AG04450 (cell line): ENCODE measurements around the gene PHIP. TPM values are rescaled to one million over a fixed set of nuclear protein-coding genes. Genes with fewer than 3 reads are reported as not detected.

Experiments
- CTCF ChIA-PET: fragments of 300-600, 350-600 bp; formaldehyde crosslinking; extraction: SDS; loops from one replicate; lab custom pipeline; 2022; ENCODE audit warnings: antibody characterized with exemption, inconsistent platforms; lab: Charles Lee
- POLR2A ChIA-PET: fragments of 350-600 bp; formaldehyde crosslinking; extraction: SDS; loops from one replicate; lab custom pipeline; 2021; ENCODE audit warnings: antibody characterized with exemption, inconsistent platforms; lab: Yijun Ruan, JAX
- DNase-seq: peaks from one replicate; pipeline ENCODE4 v3.0.0-alpha.2; 2011; ENCODE audit warnings: low read depth, low spot score
- H3K27ac ChIP-seq: one replicate; pipeline ENCODE4 v1.5.1; 2012; ENCODE audit warnings: low read depth, low read length, control low read depth
- H3K27me3 ChIP-seq: one replicate; pipeline ENCODE4 v1.6.0; 2012; ENCODE audit warnings: low read length; ENCODE audit not compliant: control insufficient read depth, insufficient read depth
- H3K4me3 ChIP-seq: 2 replicates; pipeline ENCODE4 v1.5.1; 2011; ENCODE audit warnings: mild to moderate bottlenecking, low read depth, low read length, control low read depth
- H3K9me3 ChIP-seq: 2 replicates; pipeline ENCODE4 v1.5.1; 2012; ENCODE audit warnings: low read length; ENCODE audit not compliant: control insufficient read depth, insufficient read depth
- polyA plus RNA-seq: library from polyadenylated mRNA; depleted of rRNA; stranded (reverse); fragments of >200 nt; gene quantifications from 2 replicates; pipeline ENCODE4 v1.2.3, GENCODE V29; 2011
- TF ChIP-seq, protein P1 (sequence below): IDR thresholded peaks from 2 replicates; pipeline ENCODE4 v1.5.1; 2011; ENCODE audit warnings: low read depth, low read length, control low read depth, inconsistent platforms

The PHIP gene
- polyA plus RNA-seq, 1 experiment: 11.1 TPM

DNA sequence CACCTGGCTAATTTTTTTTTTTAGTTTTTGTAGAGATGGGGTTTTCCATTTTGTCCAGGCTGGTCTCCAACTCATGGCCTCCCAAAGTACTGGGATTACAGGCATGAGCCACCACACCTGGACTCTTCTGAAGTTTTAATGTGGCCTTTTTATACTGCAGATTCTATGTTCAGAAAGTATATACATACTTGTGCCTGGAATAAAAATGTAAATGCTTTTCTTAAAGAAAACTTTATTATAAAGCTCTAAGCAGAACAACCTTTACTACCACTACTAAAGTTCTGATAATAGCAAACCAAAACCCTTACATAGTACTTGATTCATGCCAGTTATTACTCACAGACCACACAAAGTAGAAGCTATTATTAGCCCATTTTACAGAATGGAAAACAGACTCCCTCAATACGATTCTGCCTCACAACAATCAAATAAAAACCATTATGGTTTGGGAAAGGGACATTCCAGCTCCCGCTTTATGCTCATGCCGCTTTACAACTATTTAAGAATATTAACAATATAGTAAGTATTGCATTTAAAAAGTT lies 5.3 kb downstream of the PHIP start:
- TF ChIP-seq, protein P1, sequence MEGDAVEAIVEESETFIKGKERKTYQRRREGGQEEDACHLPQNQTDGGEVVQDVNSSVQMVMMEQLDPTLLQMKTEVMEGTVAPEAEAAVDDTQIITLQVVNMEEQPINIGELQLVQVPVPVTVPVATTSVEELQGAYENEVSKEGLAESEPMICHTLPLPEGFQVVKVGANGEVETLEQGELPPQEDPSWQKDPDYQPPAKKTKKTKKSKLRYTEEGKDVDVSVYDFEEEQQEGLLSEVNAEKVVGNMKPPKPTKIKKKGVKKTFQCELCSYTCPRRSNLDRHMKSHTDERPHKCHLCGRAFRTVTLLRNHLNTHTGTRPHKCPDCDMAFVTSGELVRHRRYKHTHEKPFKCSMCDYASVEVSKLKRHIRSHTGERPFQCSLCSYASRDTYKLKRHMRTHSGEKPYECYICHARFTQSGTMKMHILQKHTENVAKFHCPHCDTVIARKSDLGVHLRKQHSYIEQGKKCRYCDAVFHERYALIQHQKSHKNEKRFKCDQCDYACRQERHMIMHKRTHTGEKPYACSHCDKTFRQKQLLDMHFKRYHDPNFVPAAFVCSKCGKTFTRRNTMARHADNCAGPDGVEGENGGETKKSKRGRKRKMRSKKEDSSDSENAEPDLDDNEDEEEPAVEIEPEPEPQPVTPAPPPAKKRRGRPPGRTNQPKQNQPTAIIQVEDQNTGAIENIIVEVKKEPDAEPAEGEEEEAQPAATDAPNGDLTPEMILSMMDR: no peak
- H3K27me3 ChIP-seq: no peaks in the 10 kb centered on the region
- CTCF ChIA-PET: interaction anchor here (1.4 kb wide), 1 partner anchor 24 kb away, joined by 3 read pairs; no protein-coding TSS in a partner anchor
- no peak overlapping the region for H3K27ac ChIP-seq
- DNase-seq: no peak
- POLR2A ChIA-PET: no interaction called here
- H3K9me3 ChIP-seq: no peaks in the 10 kb centered on the region; the same call in 1 of the 2 replicates
- no peak overlapping the region for H3K4me3 ChIP-seq

DNA sequence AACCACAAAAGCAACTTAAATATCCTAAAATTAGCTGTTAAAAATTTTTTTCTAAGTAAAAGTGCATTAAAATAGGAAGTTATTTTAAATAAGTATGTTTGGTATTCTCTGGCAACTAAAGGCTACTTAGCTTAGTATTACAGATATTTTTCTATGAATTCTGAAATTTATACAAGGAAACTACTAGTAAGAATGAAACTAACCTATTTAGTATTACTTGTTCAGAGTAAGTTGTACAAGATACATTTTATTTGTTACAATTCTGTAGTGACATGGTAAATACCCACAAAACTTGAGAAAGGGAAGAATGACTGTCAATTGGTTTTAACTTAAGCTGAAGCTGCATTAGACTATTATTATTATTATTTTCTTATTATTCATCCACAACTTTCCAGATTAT lies 6.5 kb downstream of the PHIP start:
- no peaks in the 10 kb centered on the region for H3K9me3 ChIP-seq
- POLR2A ChIA-PET: no interaction called here
- TF ChIP-seq, protein P1: no peak
- DNase-seq: no peak
- H3K27me3 ChIP-seq: no peaks in the 10 kb centered on the region
- no peak overlapping the region for H3K27ac ChIP-seq
- no peak overlapping the region for H3K4me3 ChIP-seq
- CTCF ChIA-PET: interaction anchor here (0.7 to 1.4 kb wide), 2 partner anchors 15 to 23 kb away, joined by 3 to 4 read pairs; no protein-coding TSS in a partner anchor

DNA sequence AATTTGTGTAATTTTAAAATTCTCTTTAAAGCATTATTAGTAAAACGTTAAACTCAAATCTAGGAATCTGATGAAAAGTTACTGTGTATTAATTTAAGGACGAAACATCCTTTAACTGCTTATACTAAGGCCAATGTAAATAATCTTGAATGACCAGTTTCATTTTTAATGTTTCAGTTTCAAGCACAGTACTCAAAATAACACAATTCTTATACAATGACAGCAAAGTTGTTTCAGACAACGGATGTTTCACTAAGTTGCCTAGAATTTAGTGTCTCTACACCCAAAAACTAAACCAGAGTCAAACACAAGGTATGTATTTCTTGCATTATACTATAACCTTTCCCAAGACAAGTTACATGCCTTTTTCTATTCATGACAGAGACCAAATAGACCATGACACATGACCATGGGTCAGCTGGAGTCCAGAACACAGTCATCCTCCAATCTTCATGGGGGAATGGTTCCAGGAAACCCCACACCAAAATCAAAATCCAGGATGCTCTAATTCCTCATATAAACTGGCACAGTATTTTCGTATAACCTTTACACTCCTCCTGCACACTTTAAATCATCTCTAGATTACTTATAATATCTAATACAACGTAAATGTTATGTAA lies 7.7 kb downstream of the PHIP start:
- Histone ChIP-seq H3K27ac (no peak overlapping the region), H3K27me3 (no peaks in the 10 kb centered on the region), H3K4me3 (no peak overlapping the region), H3K9me3 (no peaks in the 10 kb centered on the region)
- TF ChIP-seq, protein P1: no peak
- no peak for DNase-seq
- POLR2A ChIA-PET: no interaction called here
- CTCF ChIA-PET: no interaction called here

DNA sequence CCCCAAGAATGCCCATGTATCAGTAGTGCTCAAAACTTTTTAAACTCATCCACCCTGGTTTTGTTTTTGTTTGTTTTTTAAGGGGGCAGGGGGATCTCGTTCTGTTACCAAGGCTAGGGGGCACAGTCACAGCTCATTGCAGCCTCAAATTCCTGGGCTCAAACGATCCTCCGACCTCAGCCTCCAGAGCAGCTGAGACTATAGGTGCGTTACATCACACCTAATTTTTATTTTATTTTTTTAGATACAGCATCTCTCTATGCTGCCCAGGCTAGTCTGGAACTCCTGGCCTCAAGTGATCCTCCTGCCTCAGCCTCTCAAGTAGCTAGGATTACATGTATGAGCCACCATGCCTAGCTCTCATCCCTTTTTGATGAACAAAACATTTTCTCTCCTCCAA lies 11.2 kb downstream of the PHIP start:
- CTCF ChIA-PET: no interaction called here
- H3K27me3 ChIP-seq: no peaks in the 10 kb centered on the region
- POLR2A ChIA-PET: interaction anchor here (1.5 kb wide), 1 partner anchor 11 kb away, joined by 4 read pairs; the partner anchor contains the start of gene PHIP
- TF ChIP-seq, protein P1: no peak
- no peak for DNase-seq
- no peak overlapping the region for H3K4me3 ChIP-seq
- H3K27ac ChIP-seq: no peak overlapping the region
- H3K9me3 ChIP-seq: no peaks in the 10 kb centered on the region

DNA sequence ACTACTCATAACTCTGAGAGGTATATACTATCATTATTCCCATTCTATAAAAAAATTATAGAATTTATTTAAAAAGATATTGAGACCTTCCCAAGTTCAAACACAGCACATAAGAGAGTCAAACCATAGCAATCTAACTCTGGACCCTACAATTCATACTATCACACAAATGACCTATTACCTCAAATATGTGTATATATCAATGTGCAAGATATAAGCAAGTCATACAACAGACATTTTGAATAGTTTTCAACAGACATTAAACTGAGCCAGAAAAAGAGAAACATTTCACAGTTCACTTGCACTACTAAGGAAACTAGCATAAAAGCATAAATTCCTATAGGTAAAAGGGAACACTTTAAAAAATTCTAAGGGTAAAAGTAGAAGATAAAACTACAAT lies 11.7 kb downstream of the PHIP start:
- no peak overlapping the region for H3K27ac ChIP-seq
- no peak overlapping the region for H3K4me3 ChIP-seq
- POLR2A ChIA-PET: interaction anchor here (1.5 kb wide), 1 partner anchor 12 kb away, joined by 4 read pairs; the partner anchor contains the start of gene PHIP
- no peaks in the 10 kb centered on the region for H3K27me3 ChIP-seq
- H3K9me3 ChIP-seq: no peaks in the 10 kb centered on the region
- no peak for DNase-seq
- TF ChIP-seq, protein P1: no peak
- CTCF ChIA-PET: interaction anchor here (0.5 to 1.0 kb wide), 2 partner anchors 9 to 62 kb away, joined by 3 to 7 read pairs; no protein-coding TSS in a partner anchor
